AG10803 (cell line): ENCODE measurements around the gene MTCL1.

ENCODE experiments used
- DNase-seq: peaks from one replicate; pipeline ENCODE4 v3.0.0; 2010; ENCODE audit warnings: low read depth
- H3K4me3 ChIP-seq: 2 replicates; pipeline ENCODE4 v1.5.1; 2011; ENCODE audit warnings: mild to moderate bottlenecking, low read length, control low read depth
- CTCF ChIP-seq: conservative IDR thresholded peaks from 2 replicates; pipeline ENCODE4 v1.5.1; 2011; ENCODE audit warnings: mild to moderate bottlenecking, low read length, control low read depth, inconsistent platforms

The MTCL1 gene

GRCh38 chr18:8766559-8767293 is 61.4 kb downstream of the MTCL1 start:
- DNase-seq: no peak
- no peak for TF ChIP-seq CTCF

GRCh38 chr18:8767340-8767739 is 62.0 kb downstream of the MTCL1 start:
- no peak for DNase-seq
- no peak for TF ChIP-seq CTCF
- H3K4me3 ChIP-seq: no peak overlapping the region

More at GRCh38 chr18:8766559-8767293, 61.4 kb downstream of the MTCL1 start:
- H3K4me3 ChIP-seq: no peak overlapping the region

GRCh38 chr18:8769509-8770095 is 64.2 kb downstream of the MTCL1 start:
- no peak for DNase-seq
- TF ChIP-seq CTCF: no peak
- H3K4me3 ChIP-seq: no peak overlapping the region

- H3K4me3 ChIP-seq: no peak overlapping the region
- no peak for DNase-seq
- no peak for TF ChIP-seq CTCF
These were observed 65.3 kb downstream of the MTCL1 start for GRCh38 chr18:8770657-8771056.

GRCh38 chr18:8771930-8772329 is 66.6 kb downstream of the MTCL1 start:
- peak; percentile 75 for DNase-seq
- no peak overlapping the region for H3K4me3 ChIP-seq
- no peak for TF ChIP-seq CTCF

GRCh38 chr18:8773980-8774379 is 68.6 kb downstream of the MTCL1 start:
- peak; percentile 53 for DNase-seq
- H3K4me3 ChIP-seq: no peak overlapping the region
- no peak for TF ChIP-seq CTCF
